CD4-positive, alpha-beta T cell (primary cell): ENCODE measurements around the gene CFAP61. TPM values are rescaled to one million over a fixed set of nuclear protein-coding genes. Genes with fewer than 3 reads are reported as not detected.

Source experiments
- ATAC-seq: fragments of 200-7000 bp; cut with Tn5 transposase; one replicate; pipeline ENCODE4 v1.10.0; 2022; ENCODE audit warnings: mild to moderate bottlenecking; ENCODE audit not compliant: poor library complexity
- CTCF ChIA-PET: fragments of 350-600 bp; sonication (Branson Sonifier 250); formaldehyde crosslinking; loops from one replicate; lab custom pipeline; 2021; ENCODE audit warnings: antibody characterized with exemption, inconsistent platforms; lab: Charles Lee
- POLR2A ChIA-PET: fragments of 350-600 bp; sonication (Branson Sonifier 250); formaldehyde crosslinking; loops from one replicate; lab custom pipeline; 2021; ENCODE audit warnings: antibody characterized with exemption, inconsistent platforms; lab: Charles Lee
- DNase-seq, 14 experiments: peaks; one replicate each; pipeline ENCODE4 v3.0.0-alpha.2; 2013 to 2020; ENCODE audit warnings: mixed read lengths in 2 of 14
- H3K27ac ChIP-seq, 2 donors: one replicate each; pipeline versions ENCODE4 v1.5.1 to v1.7.0; 2013; ENCODE audit warnings: low read length in 2 of 2, low read depth in 1 of 2, mild to moderate bottlenecking in 1 of 2
- H3K27me3 ChIP-seq, 2 experiments: 1 replicate in 1 of 2; 2 replicates in 1 of 2; pipeline versions ENCODE4 v1.6.1 to v1.7.0; 2013; ENCODE audit warnings: low read length in 2 of 2, control low read depth in 1 of 2, mild to moderate bottlenecking in 1 of 2, moderate library complexity in 1 of 2; ENCODE audit not compliant: insufficient read depth in 2 of 2, control insufficient read depth in 1 of 2
- H3K36me3 ChIP-seq: one replicate; pipeline ENCODE4 v1.6.1; 2013; ENCODE audit warnings: low read length, control low read depth; ENCODE audit not compliant: insufficient read depth
- H3K4me1 ChIP-seq: one replicate; pipeline ENCODE4 v1.6.1; 2013; ENCODE audit warnings: low read length, control low read depth; ENCODE audit not compliant: insufficient read depth
- H3K4me3 ChIP-seq: one replicate; pipeline ENCODE4 v1.5.1; 2013; ENCODE audit warnings: mild to moderate bottlenecking, low read length, moderate library complexity
- H3K9me3 ChIP-seq, 2 experiments: 1 replicate in 1 of 2; 2 replicates in 1 of 2; pipeline versions ENCODE4 v1.6.1 to v1.7.0; 2013; ENCODE audit warnings: low read length in 2 of 2, mild to moderate bottlenecking in 2 of 2, control low read depth in 1 of 2, moderate library complexity in 1 of 2; ENCODE audit not compliant: control insufficient read depth in 1 of 2, insufficient read depth in 1 of 2
- H3K27ac Mint-ChIP-seq: one replicate; pipeline ENCODE4 v1.8.0; 2020; ENCODE audit warnings: mixed read lengths
- H3K27me3 Mint-ChIP-seq: one replicate; pipeline ENCODE4 v1.8.0; 2021; ENCODE audit warnings: mixed read lengths
- H3K36me3 Mint-ChIP-seq: one replicate; pipeline ENCODE4 v1.8.0; 2021; ENCODE audit warnings: low read depth, mixed read lengths
- H3K4me1 Mint-ChIP-seq: one replicate; pipeline ENCODE4 v1.8.0; 2021; ENCODE audit warnings: low read depth, mixed read lengths
- H3K4me3 Mint-ChIP-seq: one replicate; pipeline ENCODE4 v1.8.0; 2020; ENCODE audit warnings: mild to moderate bottlenecking, mixed read lengths
- H3K9me3 Mint-ChIP-seq: one replicate; pipeline ENCODE4 v1.8.0; 2020; ENCODE audit warnings: mixed read lengths
- CTCF ChIP-seq: fragments of 200-600 bp; IDR thresholded peaks from one replicate; pipeline ENCODE4 v1.8.0; 2022; ENCODE audit warnings: antibody characterized with exemption, mild to moderate bottlenecking
- intact Hi-C, 2 experiments: fragments of 100-400 bp; cut with DNase I in 1 of 2; cut with micrococcal nuclease in 1 of 2; formaldehyde crosslinking; loops; one replicate each; pipeline versions ENCODE4 v1.15.1 to v1.9.0; 2023 to 2025; cut with DNase I, micrococcal nuclease
- total RNA-seq, 174 experiments: library from RNA in 2 of 174; stranded (reverse) in 2 of 174; gene quantifications; one replicate each; pipeline ENCODE4 v1.2.3 and lab custom pipeline; 2021 to 2026

Gene CFAP61
- total RNA-seq, 2 experiments from 2014 or later: not detected

- no peak overlapping the region for H3K4me3 ChIP-seq
- H3K4me3 Mint-ChIP-seq: no peak overlapping the region
- H3K36me3 ChIP-seq: peaks cover 5% of the 10 kb centered on the region
- no peaks in the 10 kb centered on the region for H3K4me1 ChIP-seq
- no peak for TF ChIP-seq CTCF
- CTCF ChIA-PET: no interaction called here
- H3K27ac ChIP-seq: no peak overlapping the region
- H3K4me1 Mint-ChIP-seq: no peaks in the 10 kb centered on the region
- H3K9me3 Mint-ChIP-seq: no peaks in the 10 kb centered on the region
- H3K27me3 ChIP-seq: no peaks in the 10 kb centered on the region
- POLR2A ChIA-PET: no interaction called here
- ATAC-seq (no peak), DNase-seq (no peak)
- H3K36me3 Mint-ChIP-seq: peaks cover 41% of the 10 kb centered on the region
- no peaks in the 10 kb centered on the region for H3K27me3 Mint-ChIP-seq
- H3K9me3 ChIP-seq: no peaks in the 10 kb centered on the region
- intact Hi-C loops: no loop called here
- H3K27ac Mint-ChIP-seq: no peak overlapping the region
Observed at GRCh38 chr20:20395903-20396568, 343.7 kb downstream of the CFAP61 start.

GRCh38 chr20:20396794-20397193, 344.5 kb downstream of the CFAP61 start:
- ChIA-PET CTCF (no interaction called here), POLR2A (no interaction called here)
- no peak for ATAC-seq
- H3K4me1 ChIP-seq: no peaks in the 10 kb centered on the region
- no peak overlapping the region for H3K4me3 ChIP-seq
- H3K27me3 Mint-ChIP-seq: no peaks in the 10 kb centered on the region
- no peak for TF ChIP-seq CTCF
- intact Hi-C loops: no loop called here
- H3K27me3 ChIP-seq: no peaks in the 10 kb centered on the region
- no peak overlapping the region for H3K27ac Mint-ChIP-seq
- no peaks in the 10 kb centered on the region for H3K9me3 ChIP-seq
- DNase-seq: no peak
- peaks cover 36% of the 10 kb centered on the region for H3K36me3 Mint-ChIP-seq
- no peaks in the 10 kb centered on the region for H3K4me1 Mint-ChIP-seq
- no peak overlapping the region for H3K4me3 Mint-ChIP-seq
- H3K27ac ChIP-seq: no peak overlapping the region
- no peaks in the 10 kb centered on the region for H3K9me3 Mint-ChIP-seq
- H3K36me3 ChIP-seq: peaks cover 5% of the 10 kb centered on the region

GRCh38 chr20:20398123-20398522, 345.8 kb downstream of the CFAP61 start:
- Histone ChIP-seq H3K9me3 (no peaks in the 10 kb centered on the region), H3K4me3 (no peak overlapping the region), H3K36me3 (peaks cover 9% of the 10 kb centered on the region), H3K27ac (no peak overlapping the region), H3K27me3 (no peaks in the 10 kb centered on the region), H3K4me1 (no peaks in the 10 kb centered on the region)
- Mint-ChIP-seq H3K36me3 (peaks cover 36% of the 10 kb centered on the region), H3K27me3 (no peaks in the 10 kb centered on the region), H3K9me3 (no peaks in the 10 kb centered on the region), H3K4me1 (no peaks in the 10 kb centered on the region), H3K27ac (no peak overlapping the region), H3K4me3 (no peak overlapping the region)
- POLR2A ChIA-PET: no interaction called here
- DNase-seq: no peak
- ATAC-seq: no peak
- CTCF ChIA-PET: no interaction called here
- intact Hi-C loops: no loop called here
- no peak for TF ChIP-seq CTCF
